NB4 (cell line): ENCODE data around the gene AP3M1.

Experiments used
- CTCF ChIP-seq: IDR thresholded peaks from one replicate; pipeline ENCODE4 v1.5.1; 2012; ENCODE audit warnings: low read depth, low read length
- MYC ChIP-seq: IDR thresholded peaks from 2 replicates; pipeline ENCODE4 v1.6.1; 2011; ENCODE audit warnings: low read depth, low read length
- TF ChIP-seq, protein P1 (sequence below): IDR thresholded peaks from 2 replicates; pipeline ENCODE4 v1.6.1; 2011; ENCODE audit warnings: low read depth, low read length

DNA sequence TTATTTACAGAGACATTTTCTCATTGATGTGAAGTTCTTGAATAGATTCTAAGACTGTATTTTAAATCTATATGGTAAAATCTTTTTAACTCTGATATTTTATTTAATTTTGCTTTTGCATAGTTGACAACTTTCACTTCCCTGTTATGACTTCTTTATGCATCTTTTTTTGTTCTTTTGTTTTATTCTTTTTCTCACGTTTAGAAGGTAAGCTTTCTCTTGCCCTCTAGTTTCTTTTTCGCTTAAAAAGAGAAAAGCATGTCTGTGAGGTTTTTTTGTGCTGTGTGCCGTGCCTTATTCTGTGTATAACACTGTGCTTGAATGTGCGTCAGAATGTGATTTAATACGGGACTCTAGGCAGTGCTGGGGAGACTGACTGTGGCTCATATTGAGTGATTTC lies 74.7 kb downstream of the AP3M1 start:
- no peak for TF ChIP-seq CTCF
- TF ChIP-seq, protein P1, sequence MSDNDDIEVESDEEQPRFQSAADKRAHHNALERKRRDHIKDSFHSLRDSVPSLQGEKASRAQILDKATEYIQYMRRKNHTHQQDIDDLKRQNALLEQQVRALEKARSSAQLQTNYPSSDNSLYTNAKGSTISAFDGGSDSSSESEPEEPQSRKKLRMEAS: no peak
- TF ChIP-seq MYC: no peak
